A549 (cell line): ENCODE results near the gene PCDH1.

Experiments used
- CHD2 ChIP-seq: fragments of 150-350 bp; IDR thresholded peaks from 2 replicates; pipeline ENCODE4 v1.6.1; 2014; ENCODE audit warnings: low read length; ENCODE audit not compliant: partially characterized antibody
- CTCF ChIP-seq: fragments of >200 bp; sonication (Bioruptor Twin); formaldehyde crosslinking; IDR thresholded peaks from 3 replicates; pipeline ENCODE4 v1.5.1; 2016
- GATA3 ChIP-seq: IDR thresholded peaks from 2 replicates; pipeline ENCODE4 v1.6.1; 2012; ENCODE audit warnings: borderline replicate concordance
- MAX ChIP-seq: IDR thresholded peaks from 2 replicates; pipeline ENCODE4 v1.6.1; 2012
- PBX3 ChIP-seq: IDR thresholded peaks from 2 replicates; pipeline ENCODE4 v1.6.1; 2012
- POLR2A ChIP-seq: IDR thresholded peaks from 2 replicates; pipeline ENCODE4 v1.6.1; 2012; ENCODE audit warnings: mild to moderate bottlenecking, low read length
- RAD21 ChIP-seq, 2 experiments: fragments of >200 bp in 1 of 2; sonication (Bioruptor Twin) in 1 of 2; formaldehyde crosslinking in 1 of 2; IDR thresholded peaks in 1 of 2; conservative IDR thresholded peaks in 1 of 2; 2 replicates in 1 of 2; 3 replicates in 1 of 2; pipeline ENCODE4 v1.6.1; 2012 to 2018; ENCODE audit warnings: inconsistent platforms in 1 of 2
- REST ChIP-seq: fragments of 200-600 bp; sonication (generic); IDR thresholded peaks from 2 replicates; pipeline ENCODE4 v1.6.1; 2016; ENCODE audit warnings: antibody characterized with exemption, mild to moderate bottlenecking, moderate library complexity
- RFX5 ChIP-seq: fragments of 450-650 bp; IDR thresholded peaks from 2 replicates; pipeline ENCODE4 v1.7.1; 2014; ENCODE audit warnings: antibody characterized with exemption, mild to moderate bottlenecking, moderate library complexity
- SREBF2 ChIP-seq: fragments of 450-650 bp; IDR thresholded peaks from 2 replicates; pipeline ENCODE4 v1.6.1; 2014; ENCODE audit warnings: mild to moderate bottlenecking, moderate library complexity
- USF2 ChIP-seq: fragments of 450-650 bp; IDR thresholded peaks from 2 replicates; pipeline ENCODE4 v1.6.1; 2014; ENCODE audit warnings: antibody characterized with exemption

GRCh38 chr5:141906972-141907371 is 28.8 kb upstream of the PCDH1 start:
- no peak for TF ChIP-seq POLR2A
- TF ChIP-seq SREBF2: no peak
- no peak for TF ChIP-seq PBX3
- no peak for TF ChIP-seq CTCF
- no peak for TF ChIP-seq USF2
- TF ChIP-seq GATA3: no peak
- no peak for TF ChIP-seq MAX
- no peak for TF ChIP-seq REST
- no peak for TF ChIP-seq RAD21 (conservative IDR thresholded peaks at IDR 0.05 in 1 of 2, IDR thresholded peaks at IDR 0.05 in 1 of 2)
- no peak for TF ChIP-seq RFX5
- TF ChIP-seq CHD2: no peak
